H1 (cell line): Measurements from ENCODE around the gene PLEKHH2. TPM values are rescaled to one million over a fixed set of nuclear protein-coding genes. Genes with fewer than 3 reads are reported as not detected.

ENCODE experiments used
- BCL11A ChIP-seq, 2 experiments: IDR thresholded peaks; one replicate each; pipeline ENCODE4 v1.6.1; 2011; ENCODE audit warnings: low read depth in 2 of 2, low read length in 2 of 2, mild to moderate bottlenecking in 2 of 2
- CBX5 ChIP-seq: fragments of 300-800, 300-1000 bp; sonication (generic); IDR thresholded peaks from 2 replicates; pipeline ENCODE4 v1.7.1; 2016; ENCODE audit warnings: antibody characterized with exemption, low read length, low read depth
- CHD7 ChIP-seq: fragments of 300-600 bp; sonication (generic); IDR thresholded peaks from 2 replicates; pipeline ENCODE4 v1.7.1; 2012; ENCODE audit warnings: low read length, moderate library complexity, mild to moderate bottlenecking, inconsistent platforms; ENCODE audit not compliant: insufficient replicate concordance
- CREB1 ChIP-seq: IDR thresholded peaks from 2 replicates; pipeline ENCODE4 v1.6.1; 2012; ENCODE audit warnings: inconsistent platforms
- GABPA ChIP-seq: IDR thresholded peaks from 2 replicates; pipeline ENCODE4 v1.6.1; 2011; ENCODE audit warnings: mild to moderate bottlenecking, low read length, moderate library complexity, borderline replicate concordance; ENCODE audit not compliant: insufficient read depth
- JUN ChIP-seq: IDR thresholded peaks from 2 replicates; pipeline ENCODE4 v1.6.1; 2011; ENCODE audit warnings: low read depth, mild to moderate bottlenecking, improper control_type of control experiment, low read length
- JUND ChIP-seq: IDR thresholded peaks from 2 replicates; pipeline ENCODE4 v1.6.1; 2011; ENCODE audit warnings: mild to moderate bottlenecking, improper control_type of control experiment, low read length
- KDM1A ChIP-seq: fragments of 200-600, 300-600 bp; sonication (generic); IDR thresholded peaks from 2 replicates; pipeline ENCODE4 v1.7.1; 2016; ENCODE audit warnings: mild to moderate bottlenecking, low read length, borderline replicate concordance
- PHF8 ChIP-seq: fragments of 200-600 bp; sonication (generic); conservative IDR thresholded peaks from 2 replicates; pipeline ENCODE4 v1.7.1; 2012; ENCODE audit warnings: low read depth, mild to moderate bottlenecking, inconsistent platforms, low read length, moderate library complexity
- POLR2A ChIP-seq, 2 experiments: IDR thresholded peaks; 1 replicate in 1 of 2; 2 replicates in 1 of 2; pipeline ENCODE4 v1.6.1; 2011; ENCODE audit warnings: low read depth in 2 of 2, low read length in 2 of 2, mild to moderate bottlenecking in 2 of 2; ENCODE audit errors: control extremely low read depth in 1 of 2
- SIRT6 ChIP-seq: IDR thresholded peaks from one replicate; pipeline ENCODE4 v1.7.1; 2012; ENCODE audit warnings: low read length, inconsistent platforms
- TAF1 ChIP-seq: IDR thresholded peaks from 2 replicates; pipeline ENCODE4 v1.6.1; 2011; ENCODE audit warnings: mild to moderate bottlenecking, low read depth, low read length
- polyA plus RNA-seq, 7 experiments: library from polyadenylated mRNA; depleted of rRNA in 3 of 7; stranded (reverse) in 5 of 7; unstranded in 2 of 7; fragments of >200 nt in 5 of 7; fragments of 200-250 nt in 2 of 7; gene quantifications; 1 replicate in 5 of 7; 2 replicates in 1 of 7; 4 replicates in 1 of 7; pipeline versions ENCODE4 v1.2.1 to v1.2.3, GENCODE V29; 2011 to 2013; ENCODE audit warnings: missing spikeins in 2 of 7, mixed read lengths in 2 of 7
- total RNA-seq: library from RNA; stranded (reverse); fragmentation: NEBNext Ultra II Directional; extraction: Animal tissue kit (Norgen Biotek cat#: 25700); gene quantifications from 2 replicates; pipeline ENCODE4 v1.2.1, GENCODE V29; 2021

Gene PLEKHH2
- total and polyA plus RNA-seq, 2 of the 8 experiments (the other 6 are each of a cell fraction or from before 2014, with no cell fraction given): 2.2 to 5.0 TPM

GRCh38 chr2:43631618-43632317 is 5.3 kb upstream of the PLEKHH2 start (continued):
- TF ChIP-seq CHD7: no peak
- no peak for TF ChIP-seq POLR2A (IDR thresholded peaks at IDR 0.05; ENCODE audit: control extremely low read depth in 1 of 2, low read depth in 2 of 2, low read length in 2 of 2)
- no peak for TF ChIP-seq TAF1
- TF ChIP-seq SIRT6: no peak
- TF ChIP-seq GABPA: no peak
- TF ChIP-seq JUN: no peak
- no peak for TF ChIP-seq CREB1
- no peak for TF ChIP-seq BCL11A (IDR thresholded peaks at IDR 0.05; ENCODE audit: low read depth in 2 of 2, low read length in 2 of 2)
- TF ChIP-seq JUND: no peak
- no peak for TF ChIP-seq CBX5
- no peak for TF ChIP-seq KDM1A
- no peak for TF ChIP-seq PHF8
